ENCODE data around the gene TUBD1.
"Not testable (repeated sequence)": the region's sequence is repeated elsewhere in the genome, so short reads cannot be mapped to it uniquely, and the experiment has no call there.

The TUBD1 gene

DNA sequence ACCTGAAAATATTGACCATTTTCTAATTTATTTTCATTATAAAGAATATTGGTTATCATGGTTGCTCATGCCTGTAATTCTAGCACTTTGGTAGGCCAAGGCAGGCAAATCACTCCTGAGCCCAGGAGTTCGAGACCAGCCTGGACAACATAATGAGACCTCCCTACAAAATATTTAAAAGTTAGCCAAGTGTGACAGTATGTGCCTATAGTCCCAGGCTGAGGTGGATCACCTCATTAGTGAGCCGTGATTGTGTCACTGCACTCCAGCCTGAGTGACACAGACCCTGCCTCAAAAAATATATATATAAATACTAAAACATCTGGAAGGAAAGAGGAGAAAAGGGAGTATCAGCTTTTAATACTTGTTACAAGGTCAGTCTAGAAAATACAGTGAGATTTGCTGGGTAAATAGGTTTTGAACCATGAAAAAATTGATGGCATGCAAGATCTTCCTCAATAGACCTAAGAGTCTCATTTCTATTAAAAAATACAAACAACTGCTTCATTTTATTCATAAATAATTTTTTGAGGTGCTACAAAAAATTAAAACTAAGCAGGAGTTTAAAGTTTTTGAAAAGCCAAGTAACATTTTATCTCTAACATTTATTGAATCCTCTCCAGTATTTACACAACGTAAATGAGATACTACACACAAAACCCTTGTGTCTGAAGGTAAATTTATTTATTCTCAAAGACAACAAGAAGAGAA is 47.7 kb downstream of the TUBD1 start:
- no peak for DNase-seq (ENCODE audit: low spot score)

- DNase-seq (ENCODE audit: low spot score) = no peak
Measured at GRCh38 chr17:59842901-59843652, 49.7 kb downstream of the TUBD1 start.

GRCh38 chr17:59841882-59842263 is 50.9 kb downstream of the TUBD1 start:
- DNase-seq (ENCODE audit: low spot score) = not testable (repeated sequence)

- DNase-seq (ENCODE audit: low spot score) = not testable (repeated sequence)
Measured at GRCh38 chr17:59841091-59841881, 51.5 kb downstream of the TUBD1 start.

- DNase-seq (ENCODE audit: low spot score) = no peak
Measured at GRCh38 chr17:59840329-59841090, 52.2 kb downstream of the TUBD1 start.

DNA sequence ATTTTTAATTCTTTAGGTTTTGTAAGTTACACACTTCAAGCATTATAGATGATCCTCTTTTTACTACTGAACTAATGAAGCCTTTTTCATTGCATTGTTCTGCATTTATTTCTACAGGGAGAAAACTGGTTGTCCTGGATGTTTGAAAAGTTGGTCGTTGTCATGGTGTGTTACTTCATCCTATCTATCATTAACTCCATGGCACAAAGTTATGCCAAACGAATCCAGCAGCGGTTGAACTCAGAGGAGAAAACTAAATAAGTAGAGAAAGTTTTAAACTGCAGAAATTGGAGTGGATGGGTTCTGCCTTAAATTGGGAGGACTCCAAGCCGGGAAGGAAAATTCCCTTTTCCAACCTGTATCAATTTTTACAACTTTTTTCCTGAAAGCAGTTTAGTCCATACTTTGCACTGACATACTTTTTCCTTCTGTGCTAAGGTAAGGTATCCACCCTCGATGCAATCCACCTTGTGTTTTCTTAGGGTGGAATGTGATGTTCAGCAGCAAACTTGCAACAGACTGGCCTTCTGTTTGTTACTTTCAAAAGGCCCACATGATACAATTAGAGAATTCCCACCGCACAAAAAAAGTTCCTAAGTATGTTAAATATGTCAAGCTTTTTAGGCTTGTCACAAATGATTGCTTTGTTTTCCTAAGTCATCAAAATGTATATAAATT is 53.0 kb downstream of the TUBD1 start:
- DNase-seq (ENCODE audit: low spot score) = no peak

GRCh38 chr17:59838052-59838916 is 54.5 kb downstream of the TUBD1 start:
- DNase-seq (ENCODE audit: low spot score) = no peak

GRCh38 chr17:59837308-59838051 is 55.3 kb downstream of the TUBD1 start:
- peak; percentile 58 for DNase-seq (ENCODE audit: low spot score)

DNA sequence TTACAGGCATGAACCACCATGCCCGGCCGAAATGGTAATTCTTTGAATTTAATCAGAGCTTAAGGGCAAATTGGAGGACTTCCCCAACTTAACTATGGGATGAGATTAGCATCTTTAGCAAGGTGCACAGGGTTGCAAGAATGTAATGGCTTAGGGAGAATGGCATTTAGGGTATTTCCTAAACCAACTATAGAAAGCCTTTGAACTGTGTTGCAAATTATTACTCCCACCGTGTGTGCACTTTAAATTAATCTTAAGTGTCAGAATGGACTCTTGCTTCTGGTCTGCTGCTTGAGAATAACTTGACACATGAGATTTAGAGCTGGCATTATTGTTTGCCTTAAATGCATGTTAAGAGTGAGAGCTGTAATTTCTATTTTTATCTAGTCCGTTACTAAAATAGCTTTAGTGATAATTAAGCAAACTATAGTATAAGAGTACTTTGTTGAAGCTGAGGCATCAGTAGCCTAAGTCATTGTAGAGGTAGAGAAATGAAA is 59.8 kb downstream of the TUBD1 start:
- no peak for DNase-seq (ENCODE audit: low spot score)

DNA sequence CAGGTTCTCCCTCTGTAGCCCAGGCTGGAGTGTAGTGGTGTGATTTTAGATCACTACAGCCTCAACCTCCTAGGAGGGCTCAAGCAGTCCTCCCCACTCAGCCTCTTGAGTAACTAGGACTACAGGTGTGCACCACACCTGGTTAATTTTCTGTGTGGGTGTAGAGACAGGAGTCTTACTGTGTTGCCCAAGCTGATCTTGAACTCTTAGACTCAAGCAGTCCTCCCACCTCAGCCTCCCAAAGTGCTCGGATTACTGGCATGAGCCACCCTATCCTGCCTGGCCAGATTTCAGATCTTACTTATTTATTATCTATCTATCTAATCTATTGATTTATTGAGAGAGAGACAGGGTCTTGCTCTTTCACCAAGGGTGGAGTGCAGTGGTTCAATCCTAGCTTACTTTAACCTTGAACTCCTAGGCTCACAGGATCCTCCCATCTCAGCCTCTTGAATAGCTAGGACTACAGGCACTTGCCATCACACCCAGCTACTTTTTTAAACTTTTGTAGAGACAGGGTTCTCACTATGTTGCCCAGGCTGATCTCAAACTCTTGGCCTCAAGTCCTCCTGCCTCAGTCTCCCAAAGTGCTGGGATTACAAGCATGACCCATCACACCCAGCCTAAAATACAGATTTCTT is 61.8 kb downstream of the TUBD1 start:
- DNase-seq (ENCODE audit: low spot score) = no peak

- no peak for DNase-seq (ENCODE audit: low spot score)
Measured at GRCh38 chr17:59830007-59830630, 62.6 kb downstream of the TUBD1 start.

GRCh38 chr17:59829217-59830006 is 63.3 kb downstream of the TUBD1 start:
- DNase-seq (ENCODE audit: low spot score) = no peak

GRCh38 chr17:59828819-59829216 is 63.9 kb downstream of the TUBD1 start:
- not testable (repeated sequence) for DNase-seq (ENCODE audit: low spot score)

DNA sequence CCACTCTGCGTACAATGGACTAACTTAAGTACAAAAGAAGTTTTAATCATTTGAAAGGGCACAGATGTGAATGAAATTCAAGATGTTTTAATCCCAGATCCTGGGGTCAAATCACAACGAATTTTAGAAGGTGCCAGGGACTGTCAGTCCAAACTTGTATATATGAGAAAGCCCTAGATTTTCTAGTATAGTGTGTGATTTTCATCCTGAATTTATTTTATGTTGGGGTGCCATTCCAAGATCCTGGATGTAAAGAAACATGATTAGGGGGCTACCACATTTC is 64.3 kb downstream of the TUBD1 start:
- no peak for DNase-seq (ENCODE audit: low spot score)

DNA sequence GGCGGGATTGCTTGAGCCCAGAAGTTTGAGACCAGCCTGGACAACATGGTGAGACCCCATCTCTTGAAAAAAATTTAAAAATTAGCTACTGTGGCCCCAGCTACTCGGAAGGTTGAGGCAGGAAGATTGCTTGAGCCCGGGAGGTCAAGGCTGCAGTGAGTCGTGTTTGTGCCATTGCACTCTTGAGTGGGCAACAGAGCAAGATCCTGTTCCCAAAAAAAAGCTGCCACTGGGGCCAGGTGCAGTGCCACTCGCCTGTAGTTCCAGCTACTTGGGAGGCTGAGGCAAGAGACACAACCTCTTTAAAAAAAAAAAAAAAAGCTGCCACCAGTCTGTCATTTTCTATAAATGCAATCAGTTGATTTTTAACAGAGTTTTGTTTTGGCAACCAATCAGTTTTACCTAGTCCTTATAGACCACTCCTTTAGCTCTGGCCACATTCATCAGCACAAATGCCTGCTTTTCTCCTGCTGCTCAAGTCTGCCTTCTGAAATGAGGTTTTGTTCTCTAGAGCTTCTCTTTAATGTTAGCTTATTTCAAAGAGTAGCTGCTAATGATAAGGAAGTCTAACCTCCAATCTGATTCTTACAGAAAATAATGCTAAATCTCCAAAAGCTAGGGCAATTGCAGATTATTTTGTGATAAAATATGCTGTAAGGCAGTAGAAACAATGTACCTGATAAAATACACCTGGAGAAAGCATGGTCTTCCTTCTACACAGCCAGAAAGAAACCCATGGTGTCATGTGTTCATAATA is 64.8 kb downstream of the TUBD1 start:
- DNase-seq (ENCODE audit: low spot score) = no peak

DNA sequence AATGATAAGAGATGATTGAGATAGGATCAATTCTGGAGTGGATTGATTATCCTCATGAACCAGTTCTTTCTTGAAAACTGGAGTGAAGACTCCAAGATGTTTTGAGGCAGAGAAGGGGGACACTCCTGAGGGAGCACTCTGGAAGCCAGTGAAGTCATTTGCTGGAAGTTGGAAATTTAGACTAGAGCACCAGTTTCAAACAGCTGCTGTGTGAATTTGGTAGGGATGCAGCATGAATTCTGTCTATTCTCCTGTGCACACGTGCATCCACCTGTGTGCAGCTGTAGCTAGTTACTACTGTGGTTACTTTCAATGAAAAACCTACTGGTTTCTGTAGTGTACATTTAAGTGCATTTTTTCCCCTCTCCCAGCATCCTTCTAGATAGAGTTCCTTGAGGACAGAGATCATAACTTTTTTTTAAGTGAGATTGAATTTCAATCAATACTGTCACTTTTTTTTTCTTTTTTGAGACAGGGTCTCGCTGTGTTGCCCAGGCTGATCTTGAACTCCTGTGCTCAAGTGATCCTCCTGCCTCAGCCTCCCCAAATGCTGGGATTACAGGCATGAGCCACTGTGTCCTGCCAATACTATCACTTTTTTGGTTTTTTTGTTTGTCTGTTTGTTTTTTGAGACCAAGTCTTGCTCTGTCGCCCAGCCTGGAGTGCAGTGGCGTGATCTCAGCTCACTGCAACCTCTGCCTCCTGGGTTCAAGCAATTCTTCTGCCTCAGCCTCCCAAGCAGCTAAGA is 65.9 kb downstream of the TUBD1 start:
- no peak for DNase-seq (ENCODE audit: low spot score)

Data from globus pallidus (tissue), 1 donor.